ENCODE data around the gene CDH13. TPM values are rescaled to one million over a fixed set of nuclear protein-coding genes. Genes with fewer than 3 reads are reported as not detected.
A peak's percentile ranks its signal among the peaks of the same experiment; 100 is the strongest.

CDH13 gene
- total and polyA plus RNA-seq, 2 donors (not counting 1 experiment from before 2014, with no cell fraction given): 27.6 to 96.7 TPM

GRCh38 chr16:82935766-82936165, 309.0 kb downstream of the CDH13 start:
- Histone ChIP-seq H4K20me1 (ENCODE audit: control insufficient read depth, extremely low read depth, insufficient read depth, low read length) (no peaks in the 10 kb centered on the region), H3K27me3 (ENCODE audit: control insufficient read depth, insufficient read depth, low read length) (no peaks in the 10 kb centered on the region), H2AFZ (ENCODE audit: low read length) (no peak overlapping the region), H3K4me3 (replicated peaks in 1 of 4; ENCODE audit: control extremely low read depth in 1 of 4, insufficient read depth in 1 of 4, low read depth in 3 of 4, low read length in 4 of 4) (no peak overlapping the region), H3K79me2 (ENCODE audit: control insufficient read depth, insufficient read depth, low read length) (no peaks in the 10 kb centered on the region), H3K4me2 (ENCODE audit: extremely low read depth, insufficient read depth, low read length) (no peak overlapping the region), H3K36me3 (ENCODE audit: control insufficient read depth, insufficient read depth, low read length) (no peaks in the 10 kb centered on the region), H3K4me1 (ENCODE audit: control insufficient read depth, extremely low read depth, insufficient read depth, low read length) (no peaks in the 10 kb centered on the region), H3K9me3 (ENCODE audit: control insufficient read depth, insufficient read depth, low read depth, low read length) (no peaks in the 10 kb centered on the region), H3K27ac (ENCODE audit: insufficient read depth, low read length) (no peak overlapping the region), H3K9ac (ENCODE audit: insufficient read depth, low read length) (no peak overlapping the region)
- no peak for DNase-seq (ENCODE audit: low read depth in 2 of 2)
- no peak for TF ChIP-seq EZH2 (IDR thresholded peaks at IDR 0.05; ENCODE audit: low read length, missing control alignments)
- TF ChIP-seq, protein P1, sequence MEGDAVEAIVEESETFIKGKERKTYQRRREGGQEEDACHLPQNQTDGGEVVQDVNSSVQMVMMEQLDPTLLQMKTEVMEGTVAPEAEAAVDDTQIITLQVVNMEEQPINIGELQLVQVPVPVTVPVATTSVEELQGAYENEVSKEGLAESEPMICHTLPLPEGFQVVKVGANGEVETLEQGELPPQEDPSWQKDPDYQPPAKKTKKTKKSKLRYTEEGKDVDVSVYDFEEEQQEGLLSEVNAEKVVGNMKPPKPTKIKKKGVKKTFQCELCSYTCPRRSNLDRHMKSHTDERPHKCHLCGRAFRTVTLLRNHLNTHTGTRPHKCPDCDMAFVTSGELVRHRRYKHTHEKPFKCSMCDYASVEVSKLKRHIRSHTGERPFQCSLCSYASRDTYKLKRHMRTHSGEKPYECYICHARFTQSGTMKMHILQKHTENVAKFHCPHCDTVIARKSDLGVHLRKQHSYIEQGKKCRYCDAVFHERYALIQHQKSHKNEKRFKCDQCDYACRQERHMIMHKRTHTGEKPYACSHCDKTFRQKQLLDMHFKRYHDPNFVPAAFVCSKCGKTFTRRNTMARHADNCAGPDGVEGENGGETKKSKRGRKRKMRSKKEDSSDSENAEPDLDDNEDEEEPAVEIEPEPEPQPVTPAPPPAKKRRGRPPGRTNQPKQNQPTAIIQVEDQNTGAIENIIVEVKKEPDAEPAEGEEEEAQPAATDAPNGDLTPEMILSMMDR (conservative IDR thresholded peaks at IDR 0.05 in 1 of 2, IDR thresholded peaks at IDR 0.05 in 1 of 2; ENCODE audit: low read depth in 1 of 2, low read length in 2 of 2): no peak

DNA sequence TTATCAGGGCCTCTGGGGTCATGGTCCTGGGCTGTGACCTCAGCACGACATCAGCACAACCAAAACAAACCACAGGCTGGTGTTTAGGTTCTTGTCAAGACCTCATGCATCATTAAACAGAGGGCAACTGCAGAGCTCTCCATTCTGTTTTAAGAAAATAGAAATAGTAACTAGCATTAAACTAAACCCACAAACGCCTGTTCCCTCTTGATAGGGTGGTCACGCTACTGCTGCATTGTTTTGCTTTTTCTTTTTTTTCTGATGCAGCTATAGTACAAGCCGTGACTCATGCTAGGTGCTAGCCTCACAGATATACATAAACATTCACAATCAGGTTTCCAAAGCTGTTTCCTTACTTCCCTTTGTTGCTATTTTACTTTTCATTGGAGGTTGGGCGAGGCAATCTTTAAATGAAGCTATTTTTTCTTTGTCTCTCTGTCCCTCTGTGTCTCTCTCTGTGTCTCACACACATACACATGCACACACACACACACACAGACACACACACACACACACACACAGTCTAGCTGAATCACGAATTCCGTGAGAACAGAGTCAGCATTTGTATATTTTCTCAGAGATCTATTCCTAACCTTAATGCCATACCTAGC, 310.3 kb downstream of the CDH13 start:
- Histone ChIP-seq H3K27ac (ENCODE audit: insufficient read depth, low read length) (no peak overlapping the region), H3K4me2 (ENCODE audit: extremely low read depth, insufficient read depth, low read length) (peak overlapping the region; percentile 15), H3K9ac (ENCODE audit: insufficient read depth, low read length) (no peak overlapping the region)

GRCh38 chr16:82937926-82938520, 311.3 kb downstream of the CDH13 start:
- H3K4me1 ChIP-seq (ENCODE audit: control insufficient read depth, extremely low read depth, insufficient read depth, low read length): no peaks in the 10 kb centered on the region
- H3K27me3 ChIP-seq (ENCODE audit: control insufficient read depth, insufficient read depth, low read length): no peaks in the 10 kb centered on the region
- no peak overlapping the region for H3K9ac ChIP-seq (ENCODE audit: insufficient read depth, low read length)
- no peak overlapping the region for H3K27ac ChIP-seq (ENCODE audit: insufficient read depth, low read length)
- H3K79me2 ChIP-seq (ENCODE audit: control insufficient read depth, insufficient read depth, low read length): no peaks in the 10 kb centered on the region
- H3K4me2 ChIP-seq (ENCODE audit: extremely low read depth, insufficient read depth, low read length): no peak overlapping the region
- TF ChIP-seq, protein P1 (conservative IDR thresholded peaks at IDR 0.05 in 1 of 2, IDR thresholded peaks at IDR 0.05 in 1 of 2; ENCODE audit: low read depth in 1 of 2, low read length in 2 of 2): no peak
- no peak for TF ChIP-seq EZH2 (IDR thresholded peaks at IDR 0.05; ENCODE audit: low read length, missing control alignments)
- DNase-seq (ENCODE audit: low read depth in 2 of 2): no peak
- H4K20me1 ChIP-seq (ENCODE audit: control insufficient read depth, extremely low read depth, insufficient read depth, low read length): no peaks in the 10 kb centered on the region
- H3K36me3 ChIP-seq (ENCODE audit: control insufficient read depth, insufficient read depth, low read length): no peaks in the 10 kb centered on the region
- no peak overlapping the region for H2AFZ ChIP-seq (ENCODE audit: low read length)
- H3K9me3 ChIP-seq (ENCODE audit: control insufficient read depth, insufficient read depth, low read depth, low read length): no peaks in the 10 kb centered on the region
- no peak overlapping the region for H3K4me3 ChIP-seq (replicated peaks in 1 of 4; ENCODE audit: control extremely low read depth in 1 of 4, insufficient read depth in 1 of 4, low read depth in 3 of 4, low read length in 4 of 4)

More for the DNA sequence above, 310.3 kb downstream of the CDH13 start:
- peak; percentile 50 to 85 for DNase-seq (ENCODE audit: low read depth in 2 of 2)
- no peak for TF ChIP-seq EZH2 (IDR thresholded peaks at IDR 0.05; ENCODE audit: low read length, missing control alignments)
- TF ChIP-seq, protein P1 (conservative IDR thresholded peaks at IDR 0.05 in 1 of 2, IDR thresholded peaks at IDR 0.05 in 1 of 2; ENCODE audit: low read depth in 1 of 2, low read length in 2 of 2): no peak
- no peaks in the 10 kb centered on the region for H3K79me2 ChIP-seq (ENCODE audit: control insufficient read depth, insufficient read depth, low read length)
- no peaks in the 10 kb centered on the region for H3K4me1 ChIP-seq (ENCODE audit: control insufficient read depth, extremely low read depth, insufficient read depth, low read length)
- H4K20me1 ChIP-seq (ENCODE audit: control insufficient read depth, extremely low read depth, insufficient read depth, low read length): no peaks in the 10 kb centered on the region
- no peak overlapping the region for H3K4me3 ChIP-seq (replicated peaks in 1 of 4; ENCODE audit: control extremely low read depth in 1 of 4, insufficient read depth in 1 of 4, low read depth in 3 of 4, low read length in 4 of 4)
- H3K27me3 ChIP-seq (ENCODE audit: control insufficient read depth, insufficient read depth, low read length): no peaks in the 10 kb centered on the region
- no peaks in the 10 kb centered on the region for H3K9me3 ChIP-seq (ENCODE audit: control insufficient read depth, insufficient read depth, low read depth, low read length)
- H2AFZ ChIP-seq (ENCODE audit: low read length): no peak overlapping the region
- H3K36me3 ChIP-seq (ENCODE audit: control insufficient read depth, insufficient read depth, low read length): no peaks in the 10 kb centered on the region

Measured in fibroblast of lung (primary cell).